GM08714 (cell line): Measurements from ENCODE around the gene SDK1.
"Not testable (repeated sequence)": the region's sequence is repeated elsewhere in the genome, so short reads cannot be mapped to it uniquely, and the experiment has no call there.

Experiments
- H3K4me3 ChIP-seq: fragments of 200-500 bp; sonication (Bioruptor generic); 2 replicates; pipeline ENCODE4 v1.5.1; 2014; ENCODE audit warnings: mild to moderate bottlenecking, low read length, inconsistent platforms
- ZNF274 ChIP-seq: IDR thresholded peaks from 2 replicates; pipeline ENCODE4 v1.6.1; 2012; ENCODE audit warnings: mild to moderate bottlenecking, low read depth, low read length

Gene SDK1

GRCh38 chr7:3912291-3912690 is 611.2 kb downstream of the SDK1 start:
- TF ChIP-seq ZNF274 = no peak
- no peak overlapping the region for H3K4me3 ChIP-seq

GRCh38 chr7:3914051-3914775 is 613.2 kb downstream of the SDK1 start:
- no peak for TF ChIP-seq ZNF274
- no peak overlapping the region for H3K4me3 ChIP-seq

GRCh38 chr7:3915337-3915878 is 614.4 kb downstream of the SDK1 start:
- TF ChIP-seq ZNF274 = no peak
- no peak overlapping the region for H3K4me3 ChIP-seq

- no peak for TF ChIP-seq ZNF274
- no peak overlapping the region for H3K4me3 ChIP-seq
Observed at GRCh38 chr7:3916146-3916545, 615.1 kb downstream of the SDK1 start.

- TF ChIP-seq ZNF274 = no peak
- H3K4me3 ChIP-seq = no peak overlapping the region
Observed at GRCh38 chr7:3917436-3917835, 616.4 kb downstream of the SDK1 start.

DNA sequence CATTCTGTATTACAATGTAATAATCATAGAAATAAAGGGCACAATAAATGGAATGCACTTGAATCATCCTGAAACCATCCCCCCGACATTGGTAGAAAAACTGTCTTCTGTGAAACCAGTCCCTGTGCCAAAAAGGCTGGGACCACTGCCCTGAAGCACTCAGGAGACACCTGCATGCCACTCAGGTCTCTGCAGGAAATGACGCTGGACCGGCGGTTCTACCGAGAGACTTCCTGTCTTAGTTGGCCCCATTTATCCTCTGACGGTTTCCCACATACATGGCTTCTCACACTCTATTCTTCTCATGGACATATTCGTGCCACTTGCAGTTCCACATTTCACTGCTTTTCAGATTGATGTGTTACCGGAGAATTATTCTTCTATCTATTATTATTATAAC is 617.5 kb downstream of the SDK1 start:
- no peak for TF ChIP-seq ZNF274
- H3K4me3 ChIP-seq = no peak overlapping the region

GRCh38 chr7:3922175-3922635 is 621.2 kb downstream of the SDK1 start:
- H3K4me3 ChIP-seq = no peak overlapping the region
- no peak for TF ChIP-seq ZNF274

DNA sequence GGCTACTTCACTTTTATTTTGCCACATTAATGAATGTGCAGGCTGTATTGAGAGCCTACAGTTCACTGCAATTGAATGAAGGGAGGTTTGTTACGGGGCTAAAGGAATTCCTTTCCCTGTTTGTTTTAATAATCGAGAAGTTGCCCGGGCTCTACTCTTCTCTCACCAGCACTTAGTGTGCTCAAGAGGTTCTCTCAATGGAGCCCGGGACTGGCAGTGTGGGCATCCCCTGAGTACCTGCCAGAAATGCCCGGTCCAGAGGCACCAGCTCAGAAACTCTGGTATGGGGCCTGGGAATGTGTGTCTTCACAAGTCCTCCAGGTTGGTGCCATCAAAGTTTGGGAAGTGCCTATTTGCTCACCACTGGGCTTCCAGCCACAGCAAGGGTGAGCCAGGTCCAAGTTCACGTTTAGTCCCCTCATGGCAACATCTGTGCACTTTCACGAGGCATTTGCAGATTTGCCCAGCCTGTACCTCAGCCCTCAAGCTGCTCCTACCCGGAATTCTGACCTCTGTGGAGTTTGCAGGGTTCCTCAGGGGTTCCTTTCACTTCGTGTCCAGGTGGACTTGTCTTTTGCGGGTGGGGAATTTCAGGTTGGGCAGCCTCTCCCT is 622.4 kb downstream of the SDK1 start:
- no peak for TF ChIP-seq ZNF274
- H3K4me3 ChIP-seq = no peak overlapping the region

DNA sequence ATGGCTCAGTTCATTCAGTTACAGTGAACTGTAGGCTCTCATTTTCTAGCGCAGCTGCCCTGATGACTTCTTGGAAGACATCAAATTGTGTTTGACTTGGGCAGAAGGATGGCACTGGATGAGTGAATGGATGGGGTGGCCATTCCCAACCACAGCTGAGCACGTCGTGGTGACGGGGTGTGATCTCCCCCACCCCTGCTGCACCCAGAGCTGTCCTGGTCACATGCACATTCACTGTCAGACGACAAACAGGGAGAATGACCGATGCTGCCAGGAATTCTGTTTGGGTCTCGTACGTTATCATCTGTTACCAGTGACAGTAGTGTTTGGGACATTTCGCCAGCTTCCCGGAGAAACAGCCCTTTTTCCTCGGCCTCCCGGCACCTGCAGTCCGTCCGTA is 623.2 kb downstream of the SDK1 start:
- no peak for TF ChIP-seq ZNF274
- no peak overlapping the region for H3K4me3 ChIP-seq

GRCh38 chr7:3927446-3928110 is 626.5 kb downstream of the SDK1 start:
- no peak for TF ChIP-seq ZNF274

GRCh38 chr7:3928727-3929515 is 627.9 kb downstream of the SDK1 start:
- H3K4me3 ChIP-seq = no peak overlapping the region
- TF ChIP-seq ZNF274 = no peak

More at GRCh38 chr7:3927446-3928110, 626.5 kb downstream of the SDK1 start:
- no peak overlapping the region for H3K4me3 ChIP-seq

DNA sequence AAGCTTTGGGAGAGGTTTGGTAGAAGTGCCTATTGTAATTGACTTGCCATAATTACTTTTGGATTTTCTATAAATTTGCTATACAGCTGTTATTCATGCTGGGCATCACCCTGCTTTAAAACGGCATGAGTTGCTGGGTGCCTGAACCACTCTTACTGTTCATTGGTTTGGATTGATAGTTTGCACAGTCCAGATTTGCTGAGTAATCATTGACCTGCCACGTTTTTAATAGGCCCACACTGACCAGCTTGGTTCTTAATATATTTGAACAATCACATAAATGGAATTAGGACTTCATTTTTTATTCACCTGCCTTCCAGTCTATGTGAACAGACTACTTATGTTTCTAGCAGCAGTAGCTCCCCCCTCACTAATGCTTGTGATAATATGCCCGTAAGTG is 630.8 kb downstream of the SDK1 start:
- TF ChIP-seq ZNF274 = no peak

GRCh38 chr7:3937146-3937545 is 636.1 kb downstream of the SDK1 start:
- H3K4me3 ChIP-seq = no peak overlapping the region
- TF ChIP-seq ZNF274 = no peak

More for the DNA sequence above, 630.8 kb downstream of the SDK1 start:
- no peak overlapping the region for H3K4me3 ChIP-seq

GRCh38 chr7:3937605-3938004 is 636.6 kb downstream of the SDK1 start:
- no peak overlapping the region for H3K4me3 ChIP-seq
- TF ChIP-seq ZNF274 = no peak

GRCh38 chr7:3941706-3942105 is 640.7 kb downstream of the SDK1 start:
- H3K4me3 ChIP-seq = not testable (repeated sequence)
